ENCODE measurements around the gene STUB1.
"Not testable (repeated sequence)": the region's sequence is repeated elsewhere in the genome, so short reads cannot be mapped to it uniquely, and the experiment has no call there.

STUB1 gene

GRCh38 chr16:709566-710499 lies 29.6 kb downstream of the STUB1 start:
- Histone ChIP-seq H3K4me1 (ENCODE audit: control insufficient read depth, insufficient read depth, low read length) (peaks cover 27% of the 10 kb centered on the region), H3K4me3 (ENCODE audit: low read length in 2 of 2) (no peak overlapping the region), H3K9ac (ENCODE audit: low read length in 2 of 2) (no peak overlapping the region), H3K9me3 (ENCODE audit: control insufficient read depth in 2 of 2, low read length in 2 of 2) (no peaks in the 10 kb centered on the region), H3K27ac (ENCODE audit: low read length) (no peak overlapping the region), H3K36me3 (ENCODE audit: control insufficient read depth in 2 of 2, insufficient read depth in 2 of 2, low read length in 2 of 2) (no peaks in the 10 kb centered on the region), H3K27me3 (ENCODE audit: control insufficient read depth in 1 of 2, insufficient read depth in 2 of 2, low read length in 2 of 2) (peaks cover 49 to 54% of the 10 kb centered on the region in 2 donors)

- H3K4me1 ChIP-seq (ENCODE audit: control insufficient read depth, insufficient read depth, low read length), result peaks cover 32% of the 10 kb centered on the region
- H3K36me3 ChIP-seq (ENCODE audit: control insufficient read depth in 2 of 2, insufficient read depth in 2 of 2, low read length in 2 of 2), result no peaks in the 10 kb centered on the region
- H3K9ac ChIP-seq (ENCODE audit: low read length in 2 of 2), result no peak overlapping the region
- H3K27me3 ChIP-seq (ENCODE audit: control insufficient read depth in 1 of 2, insufficient read depth in 2 of 2, low read length in 2 of 2), result peaks cover 47 to 51% of the 10 kb centered on the region in 2 donors
- H3K4me3 ChIP-seq (ENCODE audit: low read length in 2 of 2), result no peak overlapping the region
- H3K27ac ChIP-seq (ENCODE audit: low read length), result no peak overlapping the region
- no peaks in the 10 kb centered on the region for H3K9me3 ChIP-seq (ENCODE audit: control insufficient read depth in 2 of 2, low read length in 2 of 2)
Observed at GRCh38 chr16:710500-711075, 30.4 kb downstream of the STUB1 start.

GRCh38 chr16:711084-711483 lies 30.9 kb downstream of the STUB1 start:
- peaks cover 35% of the 10 kb centered on the region for H3K4me1 ChIP-seq (ENCODE audit: control insufficient read depth, insufficient read depth, low read length)
- no peak overlapping the region for H3K9ac ChIP-seq (ENCODE audit: low read length in 2 of 2)
- peaks cover 48 to 53% of the 10 kb centered on the region in 2 donors for H3K27me3 ChIP-seq (ENCODE audit: control insufficient read depth in 1 of 2, insufficient read depth in 2 of 2, low read length in 2 of 2)
- no peak overlapping the region for H3K4me3 ChIP-seq (ENCODE audit: low read length in 2 of 2)
- no peaks in the 10 kb centered on the region for H3K36me3 ChIP-seq (ENCODE audit: control insufficient read depth in 2 of 2, insufficient read depth in 2 of 2, low read length in 2 of 2)
- H3K9me3 ChIP-seq (ENCODE audit: control insufficient read depth in 2 of 2, low read length in 2 of 2), result no peaks in the 10 kb centered on the region
- no peak overlapping the region for H3K27ac ChIP-seq (ENCODE audit: low read length)

- no peaks in the 10 kb centered on the region for H3K9me3 ChIP-seq (ENCODE audit: control insufficient read depth in 2 of 2, low read length in 2 of 2)
- peaks cover 35% of the 10 kb centered on the region for H3K4me1 ChIP-seq (ENCODE audit: control insufficient read depth, insufficient read depth, low read length)
- no peak overlapping the region for H3K4me3 ChIP-seq (ENCODE audit: low read length in 2 of 2)
- H3K27ac ChIP-seq (ENCODE audit: low read length), result no peak overlapping the region
- no peak overlapping the region for H3K9ac ChIP-seq (ENCODE audit: low read length in 2 of 2)
- peaks cover 46 to 53% of the 10 kb centered on the region in 2 donors for H3K27me3 ChIP-seq (ENCODE audit: control insufficient read depth in 1 of 2, insufficient read depth in 2 of 2, low read length in 2 of 2)
- no peaks in the 10 kb centered on the region for H3K36me3 ChIP-seq (ENCODE audit: control insufficient read depth in 2 of 2, insufficient read depth in 2 of 2, low read length in 2 of 2)
Observed at GRCh38 chr16:711548-712320, 31.5 kb downstream of the STUB1 start.

GRCh38 chr16:712740-713250 lies 32.6 kb downstream of the STUB1 start:
- H3K9ac ChIP-seq (ENCODE audit: low read length in 2 of 2); H3K4me3 ChIP-seq (ENCODE audit: low read length in 2 of 2); H3K27ac ChIP-seq (ENCODE audit: low read length); H3K9me3 ChIP-seq (ENCODE audit: control insufficient read depth in 2 of 2, low read length in 2 of 2); H3K36me3 ChIP-seq (ENCODE audit: control insufficient read depth in 2 of 2, insufficient read depth in 2 of 2, low read length in 2 of 2): not testable (repeated sequence)
- Histone ChIP-seq H3K4me1 (ENCODE audit: control insufficient read depth, insufficient read depth, low read length) (peaks cover 40% of the 10 kb centered on the region), H3K27me3 (ENCODE audit: control insufficient read depth in 1 of 2, insufficient read depth in 2 of 2, low read length in 2 of 2) (peaks cover 38 to 49% of the 10 kb centered on the region in 2 donors)

- no peak overlapping the region for H3K4me3 ChIP-seq (ENCODE audit: low read length in 2 of 2)
- peaks cover 25 to 37% of the 10 kb centered on the region in 2 donors for H3K27me3 ChIP-seq (ENCODE audit: control insufficient read depth in 1 of 2, insufficient read depth in 2 of 2, low read length in 2 of 2)
- no peak overlapping the region for H3K9ac ChIP-seq (ENCODE audit: low read length in 2 of 2)
- no peak overlapping the region for H3K27ac ChIP-seq (ENCODE audit: low read length)
- no peaks in the 10 kb centered on the region for H3K36me3 ChIP-seq (ENCODE audit: control insufficient read depth in 2 of 2, insufficient read depth in 2 of 2, low read length in 2 of 2)
- no peaks in the 10 kb centered on the region for H3K9me3 ChIP-seq (ENCODE audit: control insufficient read depth in 2 of 2, low read length in 2 of 2)
- H3K4me1 ChIP-seq (ENCODE audit: control insufficient read depth, insufficient read depth, low read length), result peaks cover 44% of the 10 kb centered on the region
Observed at GRCh38 chr16:714079-714478, 33.9 kb downstream of the STUB1 start.

- Histone ChIP-seq H3K4me3 (ENCODE audit: low read length in 2 of 2) (peak within 1 kb of the TSS; percentile 40 to 74), H3K9ac (ENCODE audit: low read length in 2 of 2) (peak within 1 kb of the TSS; percentile 38 to 47), H3K36me3 (ENCODE audit: control insufficient read depth in 2 of 2, insufficient read depth in 2 of 2, low read length in 2 of 2) (no peaks in the 10 kb centered on the region), H3K27me3 (ENCODE audit: control insufficient read depth in 1 of 2, insufficient read depth in 2 of 2, low read length in 2 of 2) (peaks cover 19 to 30% of the 10 kb centered on the region in 2 donors), H3K4me1 (ENCODE audit: control insufficient read depth, insufficient read depth, low read length) (peaks cover 48% of the 10 kb centered on the region), H3K27ac (ENCODE audit: low read length) (no peak within 1 kb of the TSS), H3K9me3 (ENCODE audit: control insufficient read depth in 2 of 2, low read length in 2 of 2) (no peaks in the 10 kb centered on the region)
Observed at GRCh38 chr16:714558-715476, 34.6 kb downstream of the STUB1 start, which contains the start of gene METRN. METRN (plus strand) TSS chr16:715118; CDS start chr16:715290, 172 bp downstream.

- Histone ChIP-seq H3K9ac (ENCODE audit: low read length in 2 of 2) (peak overlapping the region; percentile 38 to 47), H3K27ac (ENCODE audit: low read length) (no peak overlapping the region), H3K36me3 (ENCODE audit: control insufficient read depth in 2 of 2, insufficient read depth in 2 of 2, low read length in 2 of 2) (no peaks in the 10 kb centered on the region), H3K9me3 (ENCODE audit: control insufficient read depth in 2 of 2, low read length in 2 of 2) (no peaks in the 10 kb centered on the region), H3K27me3 (ENCODE audit: control insufficient read depth in 1 of 2, insufficient read depth in 2 of 2, low read length in 2 of 2) (peaks cover 11 to 22% of the 10 kb centered on the region in 2 donors), H3K4me3 (ENCODE audit: low read length in 2 of 2) (peak overlapping the region; percentile 40 to 74), H3K4me1 (ENCODE audit: control insufficient read depth, insufficient read depth, low read length) (peaks cover 51% of the 10 kb centered on the region)
Observed at GRCh38 chr16:715477-716199, 35.4 kb downstream of the STUB1 start.

- H3K9ac ChIP-seq (ENCODE audit: low read length in 2 of 2), result peak overlapping the region; percentile 20 to 47
- peaks cover 6 to 16% of the 10 kb centered on the region in 2 donors for H3K27me3 ChIP-seq (ENCODE audit: control insufficient read depth in 1 of 2, insufficient read depth in 2 of 2, low read length in 2 of 2)
- H3K4me3 ChIP-seq (ENCODE audit: low read length in 2 of 2), result peak overlapping the region; percentile 40 to 74
- H3K4me1 ChIP-seq (ENCODE audit: control insufficient read depth, insufficient read depth, low read length), result peaks cover 56% of the 10 kb centered on the region
- H3K9me3 ChIP-seq (ENCODE audit: control insufficient read depth in 2 of 2, low read length in 2 of 2), result no peaks in the 10 kb centered on the region
- H3K27ac ChIP-seq (ENCODE audit: low read length), result no peak overlapping the region
- H3K36me3 ChIP-seq (ENCODE audit: control insufficient read depth in 2 of 2, insufficient read depth in 2 of 2, low read length in 2 of 2), result no peaks in the 10 kb centered on the region
Observed at GRCh38 chr16:716200-716568, 36.0 kb downstream of the STUB1 start.
